Mesothelial cell of epicardium (in vitro differentiated cells): Measurements from ENCODE around the gene JPH2. TPM values are rescaled to one million over a fixed set of nuclear protein-coding genes. Genes with fewer than 3 reads are reported as not detected.
A peak's percentile ranks its signal among the peaks of the same experiment; 100 is the strongest.
"Not testable (repeated sequence)": the region's sequence is repeated elsewhere in the genome, so short reads cannot be mapped to it uniquely, and the experiment has no call there.

Experiments
- DNase-seq, 2 experiments: peaks; one replicate each; pipeline ENCODE4 v3.0.0; 2021; ENCODE audit warnings: low spot score in 2 of 2; ENCODE audit not compliant: unreplicated experiment in 2 of 2
- H3K27ac Mint-ChIP-seq: 2 replicates; pipeline ENCODE4 v1.8.0; 2021; ENCODE audit warnings: mixed read lengths
- H3K27me3 Mint-ChIP-seq: 2 replicates; pipeline ENCODE4 v1.8.0; 2021; ENCODE audit warnings: low read depth, mixed read lengths
- H3K36me3 Mint-ChIP-seq: 2 replicates; pipeline ENCODE4 v1.8.0; 2021; ENCODE audit warnings: mixed read lengths
- H3K4me1 Mint-ChIP-seq: 2 replicates; pipeline ENCODE4 v1.8.0; 2021; ENCODE audit warnings: mixed read lengths
- H3K4me3 Mint-ChIP-seq: 2 replicates; pipeline ENCODE4 v1.8.0; 2021; ENCODE audit warnings: mild to moderate bottlenecking, moderate library complexity, mixed read lengths
- H3K9me3 Mint-ChIP-seq: 2 replicates; pipeline ENCODE4 v1.8.0; 2021; ENCODE audit warnings: mixed read lengths
- total RNA-seq: library from RNA; stranded (reverse); gene quantifications from 3 replicates; pipeline ENCODE4 v1.2.1, GENCODE V29; 2021
- TF ChIP-seq, protein P1 (sequence below): fragments of 200-600 bp; sonication (generic); IDR thresholded peaks from one replicate; pipeline ENCODE4 v1.5.0; 2021; ENCODE audit warnings: antibody characterized with exemption; ENCODE audit not compliant: unreplicated experiment

The JPH2 gene
- total RNA-seq, 1 donor from 2014 or later: 3.5 TPM

DNA sequence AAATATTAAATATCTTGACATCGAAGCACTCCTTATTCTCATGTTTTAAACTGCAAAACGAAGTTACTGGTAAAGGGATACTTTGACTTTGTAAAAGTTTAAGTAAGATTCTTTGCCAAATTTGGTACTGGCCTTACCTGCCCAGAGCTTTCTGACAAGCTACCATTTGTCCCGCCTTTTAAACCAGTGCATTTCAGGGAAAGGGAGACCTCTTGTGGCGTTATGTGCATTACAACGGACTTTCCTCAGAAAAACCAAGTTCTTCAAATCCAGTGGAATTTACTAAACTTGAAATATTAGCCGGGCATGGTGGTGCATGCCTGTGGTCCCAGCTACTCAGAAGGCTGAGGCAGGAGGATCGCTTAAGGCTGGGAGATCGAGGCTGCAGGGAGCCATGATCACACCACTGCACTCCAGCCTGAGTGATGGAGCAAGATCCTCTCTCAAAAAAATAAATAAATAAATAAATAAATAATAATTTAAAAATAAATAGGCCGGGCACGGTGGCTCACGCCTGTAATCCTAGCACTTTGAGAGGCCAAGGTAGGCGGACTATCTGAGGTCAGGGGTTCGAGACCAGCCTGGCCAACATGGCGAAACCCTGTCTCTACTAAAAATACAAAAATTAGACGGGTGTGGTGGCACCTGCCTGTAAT, 3.3 kb upstream of the JPH2 start:
- H3K27ac Mint-ChIP-seq, H3K36me3 Mint-ChIP-seq, H3K27me3 Mint-ChIP-seq, H3K4me3 Mint-ChIP-seq, H3K9me3 Mint-ChIP-seq: not testable (repeated sequence)
- DNase-seq: peak in 1 of 2 experiments; percentile 77
- H3K4me1 Mint-ChIP-seq: peaks cover 22% of the 10 kb centered on the region
- TF ChIP-seq, protein P1, sequence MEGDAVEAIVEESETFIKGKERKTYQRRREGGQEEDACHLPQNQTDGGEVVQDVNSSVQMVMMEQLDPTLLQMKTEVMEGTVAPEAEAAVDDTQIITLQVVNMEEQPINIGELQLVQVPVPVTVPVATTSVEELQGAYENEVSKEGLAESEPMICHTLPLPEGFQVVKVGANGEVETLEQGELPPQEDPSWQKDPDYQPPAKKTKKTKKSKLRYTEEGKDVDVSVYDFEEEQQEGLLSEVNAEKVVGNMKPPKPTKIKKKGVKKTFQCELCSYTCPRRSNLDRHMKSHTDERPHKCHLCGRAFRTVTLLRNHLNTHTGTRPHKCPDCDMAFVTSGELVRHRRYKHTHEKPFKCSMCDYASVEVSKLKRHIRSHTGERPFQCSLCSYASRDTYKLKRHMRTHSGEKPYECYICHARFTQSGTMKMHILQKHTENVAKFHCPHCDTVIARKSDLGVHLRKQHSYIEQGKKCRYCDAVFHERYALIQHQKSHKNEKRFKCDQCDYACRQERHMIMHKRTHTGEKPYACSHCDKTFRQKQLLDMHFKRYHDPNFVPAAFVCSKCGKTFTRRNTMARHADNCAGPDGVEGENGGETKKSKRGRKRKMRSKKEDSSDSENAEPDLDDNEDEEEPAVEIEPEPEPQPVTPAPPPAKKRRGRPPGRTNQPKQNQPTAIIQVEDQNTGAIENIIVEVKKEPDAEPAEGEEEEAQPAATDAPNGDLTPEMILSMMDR: peak; percentile 82

DNA sequence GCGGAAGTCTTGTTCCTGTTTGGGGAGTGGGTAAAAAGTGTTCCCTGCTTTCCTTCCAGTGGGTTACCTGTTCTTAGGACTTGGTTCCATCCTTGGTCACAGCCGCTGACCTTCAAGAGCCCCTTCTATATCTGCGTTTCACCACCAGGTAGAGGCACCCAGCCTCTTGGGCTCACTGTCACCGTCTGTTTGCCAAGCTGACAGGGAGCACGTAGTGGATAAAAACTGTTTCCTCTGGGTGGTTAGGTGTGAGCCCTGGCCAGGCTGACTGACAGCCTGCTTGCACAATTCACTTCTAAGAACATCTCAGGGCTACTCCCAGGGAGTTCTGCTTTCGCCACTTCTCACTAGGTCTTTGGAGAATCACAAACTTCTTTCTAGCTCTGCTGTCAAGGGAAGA, 1.8 kb upstream of the JPH2 start:
- TF ChIP-seq, protein P1: no peak
- H3K4me1 Mint-ChIP-seq: peaks cover 22% of the 10 kb centered on the region
- no peaks in the 10 kb centered on the region for H3K9me3 Mint-ChIP-seq
- H3K4me3 Mint-ChIP-seq: no peak overlapping the region
- no peaks in the 10 kb centered on the region for H3K36me3 Mint-ChIP-seq
- H3K27me3 Mint-ChIP-seq: no peaks in the 10 kb centered on the region
- H3K27ac Mint-ChIP-seq: peak overlapping the region; percentile 73
- no peak for DNase-seq

DNA sequence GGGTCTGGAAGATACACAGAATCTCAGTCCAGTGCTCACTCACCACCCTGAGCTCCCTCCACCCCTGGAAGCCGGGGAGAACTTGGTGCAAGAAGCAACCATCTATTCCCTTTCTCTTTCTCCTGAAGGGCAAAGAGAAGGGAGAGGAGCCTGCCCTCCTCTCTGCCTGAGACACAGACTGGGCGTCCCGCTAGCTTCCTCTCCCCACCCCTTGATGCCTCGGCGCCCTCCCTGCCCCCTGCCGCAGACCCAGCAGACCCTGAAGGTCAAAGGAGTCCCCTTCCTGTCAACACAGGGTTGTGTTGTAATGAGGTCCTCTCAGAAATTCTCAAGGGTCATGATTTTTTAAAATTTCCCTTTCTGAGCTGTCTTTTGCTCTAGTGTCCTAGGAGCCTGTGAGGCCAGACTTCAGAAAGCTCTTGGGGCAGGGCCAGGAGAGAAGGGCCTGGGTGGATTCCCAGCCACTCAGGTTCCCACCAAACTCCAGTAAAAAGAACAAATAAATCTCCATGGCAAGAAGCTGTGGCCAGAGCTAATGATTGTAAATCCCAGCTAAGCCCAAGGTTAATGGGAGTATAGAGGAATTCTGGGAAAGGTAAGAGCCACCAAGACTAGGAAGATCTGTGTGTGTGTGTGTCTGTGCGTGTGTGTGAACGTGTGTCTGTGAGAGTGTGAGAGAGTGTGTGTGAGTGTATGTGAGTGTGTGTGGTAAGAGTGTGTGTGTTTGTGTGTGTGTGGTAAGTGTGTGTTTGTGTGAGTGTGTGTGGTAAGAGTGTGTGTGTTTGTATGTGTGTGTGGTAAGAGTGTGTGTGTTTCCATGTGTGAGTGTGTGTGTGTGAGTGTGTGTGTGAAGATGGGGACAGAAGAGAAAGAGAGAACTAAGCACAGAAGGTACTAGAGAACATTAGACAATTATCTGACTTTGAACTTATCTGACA, 1.1 kb upstream of the JPH2 start:
- Mint-ChIP-seq H3K27me3 (no peaks in the 10 kb centered on the region), H3K9me3 (no peaks in the 10 kb centered on the region), H3K36me3 (no peaks in the 10 kb centered on the region)

DNA sequence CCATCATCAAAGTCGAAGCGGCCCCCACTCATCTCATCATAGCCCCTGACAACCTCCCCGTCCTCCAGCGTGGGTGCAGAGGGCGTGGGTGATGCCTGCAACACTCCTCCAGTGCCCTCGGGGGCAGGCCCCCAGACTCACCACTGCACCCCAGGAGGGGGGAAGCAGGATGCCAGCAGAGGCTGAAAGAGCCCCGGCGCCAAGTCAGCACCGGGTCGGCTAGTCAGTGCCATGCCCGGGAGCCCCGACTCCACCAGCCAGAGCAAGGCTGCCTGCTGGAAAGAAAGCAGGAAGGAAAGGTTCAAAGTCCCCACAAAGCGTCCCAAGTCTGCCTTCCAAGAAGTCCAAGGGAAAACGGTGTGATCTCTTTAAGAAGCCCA, 324 bp downstream of the JPH2 start:
- peaks cover 30% of the 10 kb centered on the region for H3K4me1 Mint-ChIP-seq
- TF ChIP-seq, protein P1: no peak
- peak overlapping the region; percentile 18 for H3K27ac Mint-ChIP-seq
- H3K27me3 Mint-ChIP-seq: no peaks in the 10 kb centered on the region
- H3K4me3 Mint-ChIP-seq: peak overlapping the region; percentile 70
- no peaks in the 10 kb centered on the region for H3K36me3 Mint-ChIP-seq
- H3K9me3 Mint-ChIP-seq: no peaks in the 10 kb centered on the region
- no peak for DNase-seq

More for the DNA sequence above, 1.1 kb upstream of the JPH2 start:
- Mint-ChIP-seq H3K4me1 (peaks cover 24% of the 10 kb centered on the region), H3K4me3 (peak overlapping the region; percentile 70), H3K27ac (peak overlapping the region; percentile 18)
- TF ChIP-seq, protein P1: no peak
- no peak for DNase-seq

DNA sequence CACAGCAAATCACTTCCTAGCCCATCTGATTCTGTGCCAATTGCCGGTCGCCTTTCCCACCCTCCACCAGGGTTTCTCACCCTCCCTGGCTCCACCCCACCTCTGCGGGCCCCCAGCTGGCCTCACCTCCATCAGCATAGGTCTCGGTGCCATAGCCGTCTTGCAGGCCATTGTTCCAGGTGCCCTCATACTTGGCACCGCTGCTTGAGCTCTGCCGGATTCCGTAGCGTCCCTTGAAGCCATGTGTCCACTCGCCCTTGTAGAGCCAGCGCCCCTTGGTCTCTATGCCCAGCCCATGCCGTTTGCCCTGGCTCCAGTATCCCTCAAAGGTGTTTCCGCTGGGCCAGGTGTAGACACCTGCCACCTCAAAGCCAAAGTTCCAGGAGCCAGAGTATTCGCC, 787 bp downstream of the JPH2 start:
- Mint-ChIP-seq H3K4me1 (peaks cover 35% of the 10 kb centered on the region), H3K9me3 (no peaks in the 10 kb centered on the region), H3K36me3 (no peaks in the 10 kb centered on the region), H3K27me3 (no peaks in the 10 kb centered on the region), H3K4me3 (peak overlapping the region; percentile 70), H3K27ac (no peak overlapping the region)
- TF ChIP-seq, protein P1: no peak
- DNase-seq: no peak
